GM19239 (cell line): ENCODE results near the gene STX8.
"Not testable (repeated sequence)": the region's sequence is repeated elsewhere in the genome, so short reads cannot be mapped to it uniquely, and the experiment has no call there.

Source experiments
- DNase-seq: peaks from one replicate; pipeline ENCODE4 v3.0.0; 2011; ENCODE audit warnings: low spot score; ENCODE audit not compliant: insufficient read length
- FAIRE-seq: peaks from 2 replicates; lab custom pipeline; 2011; peaks lifted over from hg19 to GRCh38; lab: Jason Lieb, UNC

The STX8 gene

DNA sequence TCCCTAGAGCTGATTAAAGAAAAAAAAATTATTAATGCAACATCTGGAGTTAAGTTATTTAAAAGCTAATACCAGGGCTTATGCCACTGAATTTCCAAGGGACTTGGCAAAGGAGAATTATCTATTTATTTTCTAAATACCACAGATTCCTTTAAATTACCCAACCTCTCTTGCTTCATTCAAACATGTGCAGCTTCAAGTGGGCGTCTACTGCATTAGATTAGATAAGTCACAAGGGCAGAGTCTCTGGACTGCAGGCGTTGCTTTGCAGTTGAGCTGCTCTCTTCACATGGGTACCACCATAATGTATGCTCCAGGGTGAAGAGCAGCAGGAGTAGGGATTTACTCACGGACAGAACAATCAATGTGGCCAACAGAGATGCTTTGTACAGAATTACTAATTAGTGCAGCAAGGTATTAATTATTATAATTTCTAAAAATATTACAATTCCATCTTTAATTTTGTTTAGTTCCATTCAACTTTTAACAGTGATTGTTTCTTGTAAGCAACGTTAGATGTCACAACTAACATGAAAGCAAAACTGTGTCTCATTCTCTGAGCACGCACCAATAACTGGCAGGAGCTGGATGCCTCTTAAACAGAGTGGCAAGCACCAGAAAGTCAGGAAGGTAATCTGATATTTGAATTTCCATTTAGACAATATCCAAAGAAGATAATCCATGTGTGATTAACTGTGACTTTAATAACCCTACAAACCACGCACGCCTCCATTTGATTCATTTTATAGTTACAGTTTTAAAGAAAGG, 214.2 kb downstream of the STX8 start:
- no peak for DNase-seq

DNA sequence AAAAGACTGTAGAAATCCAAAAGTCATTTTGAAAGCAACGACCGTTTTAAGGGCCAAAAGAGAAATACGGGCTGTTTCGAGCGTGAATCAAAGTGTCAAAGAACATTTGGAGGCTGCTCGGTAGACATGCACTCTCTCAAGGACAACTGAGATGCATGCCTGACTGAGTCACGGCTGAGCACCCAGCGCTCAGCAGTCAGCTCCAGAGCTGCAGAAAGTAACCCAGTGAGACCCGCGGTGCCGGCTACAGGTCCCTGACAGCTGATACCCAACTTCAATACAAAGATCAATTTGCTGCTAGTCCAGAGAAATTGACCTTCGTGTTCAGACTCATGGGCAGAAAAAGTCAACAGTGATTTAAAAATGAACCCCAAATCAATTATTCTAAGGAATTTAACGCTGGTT, 214.9 kb downstream of the STX8 start:
- DNase-seq (no peak), FAIRE-seq (no peak)

More for the DNA sequence above, 214.2 kb downstream of the STX8 start:
- FAIRE-seq: no peak

DNA sequence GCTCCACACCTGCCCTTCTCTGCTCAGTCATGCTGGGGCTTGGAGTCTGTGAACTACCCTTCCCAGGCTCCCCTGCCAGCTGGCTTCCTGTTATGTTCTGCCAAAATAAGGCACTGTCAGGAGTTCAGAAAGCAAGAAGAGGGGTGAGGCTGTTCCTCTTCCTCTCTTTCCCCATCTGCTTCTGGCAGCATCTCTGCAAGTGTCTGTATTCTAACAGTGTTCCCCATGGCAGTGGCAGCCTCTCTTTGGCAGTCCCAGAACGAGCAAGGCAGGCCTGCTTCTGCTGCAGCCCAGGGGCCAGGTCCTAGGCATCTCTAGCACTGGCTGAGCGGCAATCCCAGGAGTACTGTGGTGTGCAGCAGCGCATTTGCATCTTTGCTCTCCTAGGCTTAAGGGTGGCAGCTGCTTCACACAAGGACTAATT, 219.1 kb downstream of the STX8 start:
- no peak for FAIRE-seq
- DNase-seq: no peak

DNA sequence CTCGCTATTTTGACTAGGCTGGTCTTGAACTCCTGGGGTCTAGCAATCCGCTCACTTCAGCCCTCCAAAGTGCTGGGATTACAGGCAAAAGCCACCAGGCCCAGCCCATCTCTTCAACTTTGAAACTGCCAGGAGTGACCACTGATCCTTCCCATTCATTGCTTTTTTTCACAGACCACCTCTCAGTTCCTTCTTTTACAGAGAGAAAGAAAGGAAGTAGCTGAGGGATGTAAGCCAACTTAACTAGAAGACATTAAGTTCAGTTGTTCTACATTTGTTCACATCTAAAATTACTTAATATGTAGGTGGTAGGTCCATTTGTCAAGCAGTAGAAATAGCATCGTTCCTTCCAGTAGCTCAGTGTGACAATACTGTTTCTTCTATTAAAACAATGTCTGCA, 219.8 kb downstream of the STX8 start:
- DNase-seq (no peak), FAIRE-seq (no peak)

DNA sequence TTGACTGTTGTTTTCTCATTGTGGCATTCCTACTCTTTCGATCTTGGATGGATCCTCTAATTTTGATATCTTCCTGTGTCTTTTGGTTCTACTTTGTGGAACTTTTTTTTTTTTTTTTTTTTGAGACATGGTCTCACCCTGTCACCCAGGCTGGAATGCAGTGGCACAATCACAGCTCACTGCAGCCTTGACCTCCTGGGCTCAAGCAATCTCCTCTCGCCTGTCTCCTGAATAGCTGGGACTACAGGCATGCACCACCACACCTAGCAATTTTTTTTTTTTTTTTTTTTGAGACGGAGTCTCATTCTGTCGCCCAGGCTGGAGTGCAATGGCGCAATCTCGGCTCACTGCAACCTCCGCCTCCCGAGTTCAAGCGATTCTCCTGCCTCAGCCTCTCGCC, 220.4 kb downstream of the STX8 start:
- not testable (repeated sequence) for FAIRE-seq

DNA sequence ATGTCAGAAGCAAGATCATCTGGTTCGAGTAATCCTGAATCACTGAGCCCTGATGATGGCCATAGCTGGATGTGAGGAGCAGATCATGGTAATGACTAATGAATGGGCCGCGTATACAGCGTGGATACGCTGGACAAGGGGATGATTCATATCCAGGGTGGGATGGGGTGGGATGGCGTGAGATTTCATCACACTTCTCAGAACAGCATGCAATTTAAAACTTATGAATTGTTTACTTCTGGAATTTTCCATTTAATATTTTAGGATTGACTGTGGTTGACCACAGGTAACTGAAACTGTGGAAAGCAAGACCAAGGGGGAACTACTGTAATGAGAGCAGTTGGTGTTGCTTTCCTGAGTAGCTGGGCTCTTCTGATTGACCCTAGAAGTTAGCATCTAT, 225.5 kb downstream of the STX8 start:
- DNase-seq: no peak
- no peak for FAIRE-seq

More for the DNA sequence above, 220.4 kb downstream of the STX8 start:
- not testable (repeated sequence) for DNase-seq

DNA sequence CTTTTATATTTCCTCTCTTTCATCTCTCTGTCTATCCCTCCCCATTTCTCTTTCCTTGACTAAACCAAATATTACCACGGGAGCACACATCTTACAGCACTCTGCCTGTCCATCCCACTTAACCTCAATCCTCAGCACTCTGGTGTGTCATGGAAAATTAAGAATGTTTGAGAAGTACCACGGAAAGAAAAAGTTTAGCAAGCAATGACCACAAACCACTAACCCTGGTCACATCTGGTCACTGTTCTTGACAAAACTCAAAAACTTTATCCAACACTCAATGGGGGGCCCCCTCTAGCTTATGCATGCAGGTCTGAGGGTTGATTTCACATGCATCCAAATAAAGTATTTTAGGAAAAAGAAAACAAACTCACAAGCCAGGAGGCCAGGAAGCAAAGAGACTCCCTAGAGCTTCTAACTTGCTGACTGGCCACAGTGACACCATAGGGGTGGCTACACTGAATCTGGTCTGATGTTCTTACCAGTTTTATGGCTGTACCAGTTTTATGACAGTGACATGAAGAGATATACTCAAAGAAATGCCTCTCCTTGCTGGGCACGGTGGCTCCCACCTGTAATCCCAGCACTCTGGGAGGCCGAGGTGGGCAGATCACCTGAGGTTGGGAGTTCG, 229.2 kb downstream of the STX8 start:
- FAIRE-seq: peak; percentile 18
- DNase-seq: no peak

DNA sequence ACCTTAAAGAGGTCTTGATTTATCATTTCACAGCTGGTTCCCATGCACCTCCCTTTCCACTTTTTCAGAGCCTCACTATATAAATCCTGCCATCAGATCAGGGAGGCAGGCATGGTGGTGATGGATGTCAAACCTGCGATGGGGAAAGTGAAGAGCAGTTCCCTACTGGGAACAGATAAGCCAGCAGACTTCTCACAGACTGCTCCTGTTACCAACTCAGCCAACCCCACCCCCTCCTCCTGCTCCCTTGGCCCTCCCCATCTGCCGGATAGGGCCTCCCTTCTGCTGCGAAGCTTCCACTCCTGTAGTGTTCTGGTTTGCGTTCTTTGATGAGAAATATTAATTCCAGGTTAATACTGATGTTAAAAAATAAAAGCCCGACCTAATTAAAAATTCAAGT, 232.1 kb downstream of the STX8 start:
- FAIRE-seq (no peak), DNase-seq (no peak)

DNA sequence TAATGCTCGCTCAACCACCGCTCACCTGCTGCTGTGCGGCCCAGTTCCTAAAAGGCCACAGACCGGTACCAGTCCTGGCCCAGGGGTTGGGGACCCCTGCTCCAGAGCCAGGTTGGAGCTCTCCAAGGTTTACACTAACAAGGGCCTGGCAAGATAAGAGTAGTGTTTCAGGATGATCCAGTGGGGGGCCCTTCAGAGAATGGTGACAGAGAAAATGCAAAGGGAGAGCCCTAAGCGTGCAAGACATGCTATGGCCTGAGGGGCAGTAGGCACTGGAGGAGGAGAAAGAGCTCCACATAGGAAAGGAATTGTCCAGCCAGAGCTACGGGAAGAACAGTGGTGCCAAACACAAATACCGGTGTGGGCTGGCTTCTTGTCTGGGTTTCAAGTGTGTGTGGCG, 233.4 kb downstream of the STX8 start:
- no peak for DNase-seq
- FAIRE-seq: no peak

DNA sequence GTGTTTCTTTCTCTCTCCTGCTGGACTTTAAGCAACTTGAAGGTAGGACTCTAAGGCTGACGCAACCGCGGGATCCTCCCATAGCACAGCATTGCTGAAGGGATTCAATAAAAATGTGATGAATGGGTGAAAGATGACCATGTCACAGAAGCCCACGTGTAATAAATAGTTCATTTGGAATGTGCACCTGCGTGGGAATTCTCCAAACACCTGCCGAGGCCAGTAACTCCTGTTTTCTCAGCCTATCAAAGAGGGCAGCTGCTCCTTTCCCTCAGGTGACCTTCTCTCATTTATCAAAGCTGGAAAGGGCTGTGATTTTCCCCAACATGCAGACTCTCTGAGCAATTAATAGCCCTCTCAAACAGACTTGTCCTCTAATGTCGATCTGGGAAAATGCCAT, 235.7 kb downstream of the STX8 start:
- no peak for FAIRE-seq

DNA sequence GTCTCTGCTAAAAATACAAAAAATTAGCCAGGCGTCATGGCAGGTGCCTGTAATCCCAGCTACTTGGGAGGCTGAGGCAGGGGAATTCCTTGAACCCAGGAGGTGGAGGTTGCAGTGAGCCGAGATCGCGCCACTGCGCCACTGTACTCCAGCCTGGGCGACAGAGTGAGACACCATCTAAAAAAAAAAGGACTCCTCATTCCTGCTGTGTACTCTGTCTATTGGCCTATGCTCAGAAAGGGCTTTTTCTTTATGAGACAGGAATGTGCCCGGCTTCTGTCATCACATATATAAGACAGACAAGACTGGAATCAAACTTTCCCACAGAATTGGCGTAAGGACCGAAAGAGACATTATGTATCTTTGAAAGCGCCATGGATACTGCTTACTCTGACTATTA, 236.1 kb downstream of the STX8 start:
- DNase-seq, FAIRE-seq: not testable (repeated sequence)

More for the DNA sequence above, 235.7 kb downstream of the STX8 start:
- no peak for DNase-seq

DNA sequence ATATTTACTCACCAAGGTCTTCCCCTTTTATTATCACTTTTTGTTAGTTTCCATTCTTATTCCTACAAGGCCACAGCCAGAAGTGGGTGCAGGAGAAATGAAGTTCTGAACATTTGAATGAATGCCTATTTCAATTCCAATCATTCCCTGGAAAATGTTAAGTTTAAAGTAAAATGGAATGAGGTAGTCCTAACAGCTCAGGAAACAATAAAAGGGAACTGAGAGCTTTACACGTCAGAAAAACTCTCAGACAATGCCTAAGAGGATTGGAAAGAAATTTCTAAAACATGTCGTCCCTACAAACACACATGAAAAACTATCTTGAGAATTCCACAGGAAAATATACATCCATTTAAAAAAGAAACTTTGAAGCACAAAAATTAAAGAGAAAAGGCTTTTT, 238.8 kb downstream of the STX8 start:
- FAIRE-seq: no peak
- DNase-seq: no peak

DNA sequence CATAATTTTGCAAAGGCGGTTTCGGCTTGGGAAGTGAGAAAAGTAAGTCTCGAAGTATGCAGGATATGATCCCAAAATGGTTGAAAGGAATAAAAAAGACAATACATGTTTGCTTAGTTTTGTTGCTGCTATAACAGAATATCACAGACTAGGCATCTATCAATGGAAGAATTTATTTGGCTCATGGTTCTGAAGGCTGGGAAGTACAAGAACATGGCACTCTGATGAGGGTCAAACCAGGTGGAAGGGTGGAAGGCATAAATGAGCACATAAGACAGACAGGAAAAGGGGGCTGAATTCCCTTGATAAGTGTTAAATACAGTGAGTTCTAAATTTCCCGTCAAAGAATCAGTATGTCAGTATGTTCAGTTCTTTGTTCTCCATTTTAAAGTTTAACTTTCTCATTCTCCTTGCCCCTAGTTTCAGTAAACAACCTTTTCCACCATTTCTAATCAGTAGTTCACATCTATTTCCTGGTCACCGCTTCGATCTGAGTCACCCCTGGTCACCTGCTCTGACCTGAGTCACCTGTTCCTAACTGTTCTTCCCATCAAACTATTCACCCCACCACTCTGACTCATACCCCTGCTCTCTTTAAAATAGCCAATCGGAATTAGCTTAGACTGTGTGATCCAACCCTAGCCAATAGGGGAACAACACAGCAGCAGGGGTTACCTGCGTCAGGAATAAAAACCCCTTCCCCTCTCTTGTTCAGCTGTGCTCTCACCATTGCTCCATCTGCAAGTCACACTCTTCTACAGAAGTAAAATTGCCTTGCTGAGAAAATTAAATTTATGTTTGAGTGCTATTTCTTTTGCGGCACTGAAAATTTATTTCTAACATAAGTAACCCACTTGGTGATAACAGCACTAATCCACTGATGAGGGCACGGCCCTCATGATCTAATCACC, 240.8 kb downstream of the STX8 start:
- no peak for FAIRE-seq
- DNase-seq: no peak

DNA sequence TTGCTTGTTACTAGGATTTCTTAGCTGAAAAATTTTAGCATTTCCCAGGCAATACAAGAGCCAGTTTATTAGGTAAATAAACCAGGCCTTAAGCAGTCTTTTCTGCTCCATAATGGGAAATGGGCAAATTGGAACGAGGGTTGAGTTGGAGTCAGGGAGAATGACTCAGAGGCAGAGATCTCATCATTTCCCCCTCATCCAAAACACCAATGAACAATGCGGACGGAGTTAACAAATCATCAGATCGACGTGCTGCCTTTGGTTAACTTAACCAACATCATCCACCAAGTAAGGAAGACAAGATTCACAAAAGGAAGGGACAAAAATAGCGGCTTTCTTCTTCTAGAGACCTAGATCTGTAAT, 243.5 kb downstream of the STX8 start:
- DNase-seq (no peak), FAIRE-seq (no peak)

DNA sequence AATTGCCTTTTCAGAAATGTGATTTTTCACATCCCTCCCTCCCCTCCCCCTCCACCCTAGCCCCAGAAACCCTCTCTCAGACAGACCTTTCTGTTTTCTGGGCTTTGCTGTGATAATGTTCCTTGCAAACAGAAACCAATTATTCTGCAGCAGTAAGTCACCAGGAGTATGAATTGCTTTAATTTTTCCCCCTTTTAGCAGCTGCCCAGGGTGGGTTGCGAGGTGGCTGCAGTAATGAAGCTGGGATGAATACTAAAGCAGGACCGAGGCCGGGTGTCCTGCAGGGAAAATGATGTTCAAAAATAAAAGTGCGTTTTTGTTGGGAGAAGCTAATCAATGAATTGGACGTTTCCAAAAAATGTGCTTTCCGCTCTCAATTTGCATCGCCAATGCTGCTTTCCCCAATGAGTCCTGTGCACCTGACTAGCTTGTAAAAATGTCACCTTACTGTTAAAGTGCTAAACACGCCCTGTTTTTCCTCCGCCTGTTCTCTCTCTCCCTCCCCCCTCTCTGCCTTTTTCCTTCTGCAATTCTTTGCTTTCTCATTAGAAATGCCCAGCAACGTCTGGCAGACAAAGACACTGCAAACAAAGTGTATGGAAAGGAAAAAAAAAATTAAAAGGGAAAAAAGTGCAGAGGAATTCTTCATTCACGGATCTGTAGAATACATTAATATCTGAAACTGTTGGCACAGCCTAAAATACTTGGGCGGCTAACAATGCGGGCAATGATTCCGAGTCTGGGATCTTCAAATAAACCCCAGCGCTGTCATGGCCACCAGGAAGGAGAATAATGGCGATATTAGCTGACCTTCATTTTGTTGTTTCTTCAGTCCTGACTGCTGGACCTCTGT, 244.1 kb downstream of the STX8 start:
- DNase-seq: no peak
- FAIRE-seq: no peak

DNA sequence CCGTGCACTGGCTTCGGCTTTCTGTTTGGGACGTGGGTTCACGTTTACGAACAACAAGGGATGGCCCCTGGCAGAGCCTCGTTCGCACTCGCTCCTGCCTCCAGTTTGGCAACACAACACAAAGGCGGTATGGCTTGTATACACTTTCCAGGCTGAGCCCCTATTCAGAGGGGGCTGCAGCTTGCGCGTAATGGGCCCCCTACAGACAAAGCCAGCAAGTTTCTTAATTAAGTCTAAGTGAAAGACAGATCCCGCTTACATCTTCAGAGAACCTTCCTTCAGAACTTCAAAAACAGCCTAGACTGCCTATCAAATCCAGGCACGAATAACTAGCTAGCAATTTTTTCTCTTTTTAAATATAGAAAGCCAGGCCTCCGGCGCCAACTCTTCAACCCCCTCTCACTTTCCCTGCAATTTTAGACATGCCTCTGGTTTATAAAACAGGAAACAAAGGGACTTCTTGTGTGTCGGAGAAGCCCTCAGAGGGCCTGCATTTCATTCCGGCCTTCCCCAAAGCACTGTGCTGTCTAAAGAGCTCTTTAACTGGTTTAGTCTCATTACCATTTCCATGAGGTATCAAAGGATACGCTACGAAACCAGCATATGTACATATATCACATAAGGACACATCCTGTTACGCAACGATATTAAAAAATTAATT, 244.9 kb downstream of the STX8 start:
- no peak for DNase-seq
- FAIRE-seq: no peak

DNA sequence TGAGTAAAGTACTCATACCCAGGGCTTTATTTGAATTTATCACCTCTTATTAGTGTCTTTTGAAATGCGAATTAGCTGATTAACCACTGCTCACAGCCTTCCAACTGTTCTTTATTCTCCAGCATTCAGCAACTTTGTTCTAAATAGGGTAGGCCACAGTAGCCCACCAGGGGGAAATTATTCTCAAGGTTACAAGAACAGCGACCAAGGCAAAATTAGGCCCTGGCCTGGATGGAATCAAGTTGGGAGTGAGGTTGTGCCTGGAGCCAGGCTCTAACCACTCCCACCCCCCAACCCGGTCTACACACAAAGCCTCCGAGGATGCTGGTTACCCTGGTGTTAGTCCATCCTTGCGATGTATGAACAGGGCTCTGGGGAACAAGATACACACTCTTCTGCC, 245.5 kb downstream of the STX8 start:
- FAIRE-seq: no peak
- no peak for DNase-seq

DNA sequence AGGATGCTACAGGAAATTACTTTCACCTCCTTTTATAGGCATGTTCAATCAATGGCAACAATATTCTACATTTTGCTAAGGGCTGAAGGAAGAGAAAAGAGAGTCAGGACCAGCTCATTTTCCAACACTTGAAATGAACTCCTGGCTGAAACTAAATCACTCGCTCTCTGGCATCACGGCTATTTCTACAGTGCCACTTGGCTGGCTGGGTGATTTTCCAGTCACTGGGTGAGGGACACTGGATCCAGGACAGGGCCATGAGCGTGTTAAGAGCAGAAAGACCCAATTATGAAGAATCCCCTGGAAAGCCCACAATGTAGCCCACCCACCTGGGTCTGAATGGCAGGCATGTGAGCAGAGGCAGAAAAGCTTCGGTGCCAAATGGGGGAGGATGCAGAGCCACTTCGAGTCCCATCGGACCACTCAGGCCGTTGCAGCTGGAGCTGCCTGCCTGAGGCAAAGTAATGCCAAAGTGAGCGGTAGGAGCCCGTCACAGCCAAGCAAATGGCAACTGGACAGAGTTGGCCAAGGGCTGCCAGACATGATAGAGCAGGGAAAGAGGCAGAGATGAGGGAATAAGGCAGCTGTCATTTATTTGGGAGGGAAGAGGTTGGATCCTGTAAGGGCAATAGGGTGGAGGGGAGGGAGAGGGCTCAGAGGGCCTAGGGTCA, 246.2 kb downstream of the STX8 start:
- no peak for FAIRE-seq
- DNase-seq: no peak

DNA sequence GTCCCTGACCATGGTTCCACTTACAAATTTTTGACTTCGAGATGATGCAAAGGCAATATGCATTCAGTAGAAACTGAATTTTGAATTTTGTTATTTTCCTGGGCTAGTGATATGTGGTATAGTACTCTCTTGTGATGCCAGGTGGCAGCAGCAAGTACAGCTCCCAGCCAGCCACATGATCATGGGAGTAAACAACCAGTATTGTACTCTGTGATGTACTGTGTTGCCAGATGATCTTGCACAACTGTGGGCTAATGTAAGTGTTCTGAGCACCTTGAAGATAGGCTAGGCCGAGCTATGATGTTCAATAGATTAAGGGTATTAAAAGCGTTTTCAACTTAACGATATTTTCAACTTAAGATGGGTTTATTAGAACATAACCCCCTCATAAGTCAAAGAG, 250.8 kb downstream of the STX8 start:
- DNase-seq (no peak), FAIRE-seq (no peak)
